HG02884 (cell line): Measurements from ENCODE around the gene SBNO2.
"Not testable (repeated sequence)": the region's sequence is repeated elsewhere in the genome, so short reads cannot be mapped to it uniquely, and the experiment has no call there.

ENCODE experiments used
- ATAC-seq: cut with Tn5 transposase; IDR thresholded peaks from one replicate; pipeline ENCODE4 v1.9.1; 2021; ENCODE audit warnings: mild to moderate bottlenecking, moderate library complexity; ENCODE audit not compliant: unreplicated experiment

SBNO2 gene

DNA sequence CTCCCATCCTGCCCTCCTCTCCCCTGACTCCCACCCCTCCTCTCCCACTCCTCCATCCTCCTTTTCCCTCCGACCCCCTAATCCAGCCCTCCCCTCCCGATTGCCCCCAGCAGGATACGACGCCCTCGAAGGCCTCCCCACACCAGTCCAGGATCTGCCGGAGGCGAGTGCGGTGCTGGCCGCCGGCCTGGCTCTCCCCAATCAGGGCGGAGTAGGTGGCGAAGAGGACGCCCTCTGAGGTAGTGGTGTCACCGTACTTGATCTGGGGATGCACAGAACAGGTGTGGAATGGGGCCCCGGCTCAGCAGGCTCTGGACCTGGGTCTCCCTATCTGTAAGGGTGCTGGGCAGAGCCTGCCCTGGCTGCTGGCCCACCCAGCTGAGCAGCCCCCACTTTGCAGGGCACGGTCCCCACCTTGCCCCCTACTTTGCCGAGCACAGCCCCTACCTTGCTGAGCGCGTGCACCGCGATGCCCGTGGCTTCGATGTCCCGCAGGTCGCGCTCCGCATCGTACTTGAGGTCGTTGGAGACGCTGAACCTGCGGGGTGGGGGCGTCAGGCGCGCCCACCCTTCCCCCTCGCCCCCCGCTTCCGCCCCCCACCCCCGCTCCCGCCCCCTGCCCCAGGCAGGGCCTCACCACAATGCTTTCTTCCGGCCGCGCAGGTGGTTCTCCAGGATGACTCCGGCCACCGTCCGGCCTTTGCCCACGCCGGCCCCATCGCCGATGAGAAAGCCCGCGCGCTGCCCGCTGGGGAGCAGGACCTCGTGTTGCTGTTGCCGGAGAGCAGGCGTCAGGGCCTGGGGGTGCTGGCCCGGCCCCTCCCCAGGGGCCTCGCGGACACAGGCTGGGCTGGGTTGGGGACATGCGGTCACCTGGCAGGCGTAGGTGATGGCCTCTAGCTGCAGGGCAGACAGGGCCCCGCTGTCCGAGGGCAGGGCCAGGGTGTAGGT lies 51.8 kb downstream of the SBNO2 start:
- no peak for ATAC-seq

DNA sequence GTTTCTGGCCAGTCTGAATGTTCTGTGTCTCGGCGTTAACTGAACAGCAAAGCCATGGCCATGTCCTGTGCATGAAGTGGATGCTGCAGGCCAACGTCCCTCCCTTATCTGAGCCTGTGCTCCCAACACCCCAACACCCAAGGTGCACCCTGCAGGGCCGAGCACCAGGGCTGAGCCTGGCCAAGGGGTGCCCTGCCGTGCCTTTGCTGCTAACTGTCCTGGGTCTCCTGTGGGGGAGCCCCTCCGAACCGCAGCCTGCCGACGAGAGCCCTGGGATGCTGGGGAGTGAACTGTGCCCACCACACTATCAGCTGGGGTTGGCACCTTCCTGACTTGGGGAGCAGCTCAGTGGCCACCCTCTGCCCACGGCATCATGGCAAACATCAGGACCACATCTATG lies 52.7 kb downstream of the SBNO2 start:
- no peak for ATAC-seq

DNA sequence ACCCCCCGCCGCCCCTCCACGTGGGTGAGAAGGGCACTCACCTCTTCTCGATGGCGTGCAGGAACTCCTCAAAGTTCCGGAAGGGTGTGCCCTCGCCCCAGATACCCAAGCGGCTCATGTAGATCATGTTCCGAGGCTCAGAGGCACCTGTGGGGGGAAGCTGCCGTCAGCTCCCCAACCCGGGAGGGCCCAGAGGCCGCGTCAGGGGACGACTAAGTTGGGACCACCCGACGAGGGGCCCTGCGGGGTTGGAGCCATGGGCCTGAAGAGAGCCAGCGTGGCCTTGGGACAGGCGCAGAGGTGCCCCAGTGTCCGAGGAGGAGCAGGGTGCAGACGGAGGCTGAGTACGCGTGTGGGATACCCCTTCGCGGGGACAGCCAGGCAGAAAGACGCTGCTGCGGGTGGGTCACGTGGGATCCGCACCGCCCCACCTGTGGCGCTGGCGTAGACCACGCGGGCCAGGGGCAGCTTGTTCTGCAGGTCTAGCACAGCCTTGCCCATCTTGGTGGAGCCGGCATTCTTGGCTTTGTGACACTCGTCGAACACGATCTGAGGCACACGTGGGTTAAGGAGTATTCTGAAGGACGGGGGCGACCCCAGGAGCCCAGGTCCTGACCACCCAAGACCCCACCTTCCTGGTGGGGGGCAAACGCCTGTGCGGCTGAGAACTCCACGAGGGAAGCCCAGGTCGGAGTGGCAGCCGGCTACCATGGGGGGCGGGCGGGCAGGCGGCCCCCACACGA lies 54.4 kb downstream of the SBNO2 start:
- ATAC-seq = no peak

DNA sequence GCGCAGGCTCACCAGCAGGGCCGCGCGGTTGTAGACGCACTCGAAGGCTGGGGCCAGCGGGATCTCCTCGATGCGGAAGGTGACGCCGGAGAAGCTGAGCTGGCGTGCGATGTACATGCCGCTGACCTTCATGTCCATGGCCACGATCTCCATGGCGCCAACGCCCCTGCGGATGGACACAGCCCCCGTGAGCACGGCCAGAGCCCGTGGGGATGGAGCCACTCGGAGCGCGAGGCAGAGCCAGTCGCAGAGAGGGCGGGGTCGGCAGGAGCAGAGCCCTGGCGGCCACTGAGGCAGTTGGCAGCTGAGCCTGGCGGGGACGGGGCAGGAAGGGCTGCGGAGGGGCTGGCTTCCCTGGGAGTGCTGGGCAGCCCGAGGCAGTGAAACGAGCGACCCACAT lies 55.1 kb downstream of the SBNO2 start:
- ATAC-seq = no peak

DNA sequence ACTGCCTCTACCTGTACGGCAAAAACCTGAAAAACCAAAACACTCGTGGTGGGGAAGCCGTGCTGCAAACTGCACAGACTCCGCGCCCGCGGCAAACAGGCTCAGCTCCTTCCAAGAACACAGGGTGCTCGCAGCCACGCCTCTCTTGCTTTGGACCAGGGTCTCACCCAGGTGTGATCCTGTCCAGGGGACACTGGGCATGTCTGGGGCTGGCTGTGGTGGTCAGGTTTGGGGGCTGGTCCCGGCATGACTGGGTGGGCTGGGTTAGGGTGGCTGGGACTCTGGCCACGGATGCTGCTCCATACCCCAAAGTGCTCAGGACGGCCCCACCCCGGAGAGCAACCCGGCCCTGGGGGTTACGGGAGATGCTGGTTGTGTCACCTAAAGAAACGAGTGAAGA lies 56.4 kb downstream of the SBNO2 start:
- no peak for ATAC-seq

DNA sequence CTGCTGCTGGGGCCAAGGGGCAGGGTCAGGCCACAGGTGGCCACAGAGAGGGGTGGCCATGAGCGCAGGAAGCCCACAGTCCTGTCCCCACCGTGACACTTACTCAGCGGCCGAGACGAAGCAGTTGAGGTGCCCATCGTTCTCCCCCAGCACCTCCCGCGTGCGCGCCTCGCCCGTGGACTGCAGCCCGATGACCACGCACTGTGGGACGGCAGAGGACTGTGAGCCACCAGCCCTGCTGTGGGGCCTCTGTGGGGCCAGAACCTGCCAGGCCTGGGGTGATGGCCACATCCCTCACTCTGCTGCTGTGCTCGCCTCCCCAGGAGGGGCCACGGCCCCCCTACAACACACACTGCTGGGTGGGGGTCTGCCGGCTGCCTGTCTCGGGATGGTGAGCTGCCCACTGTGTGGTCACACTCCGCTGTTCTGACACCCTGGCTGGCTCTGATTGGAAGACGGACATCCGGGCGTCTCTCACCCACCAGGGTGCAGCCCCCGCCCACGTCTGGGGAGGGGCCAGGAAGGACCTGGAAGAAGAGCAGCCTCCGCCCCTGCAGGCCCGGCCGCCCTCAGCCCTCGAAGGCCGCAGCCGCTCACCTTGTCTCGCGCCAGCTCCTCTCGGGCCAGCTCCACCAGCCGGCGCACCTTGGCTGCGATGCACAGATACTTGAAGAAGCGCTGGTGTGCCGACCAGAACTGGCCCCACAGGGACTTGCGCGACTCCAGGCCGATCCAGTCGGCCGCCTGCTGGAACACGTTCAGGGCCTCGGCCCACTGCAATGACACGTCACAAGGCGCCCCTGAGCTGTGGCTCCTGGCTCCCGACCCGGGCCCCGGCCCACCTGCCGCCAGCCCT lies 57.1 kb downstream of the SBNO2 start:
- no peak for ATAC-seq

DNA sequence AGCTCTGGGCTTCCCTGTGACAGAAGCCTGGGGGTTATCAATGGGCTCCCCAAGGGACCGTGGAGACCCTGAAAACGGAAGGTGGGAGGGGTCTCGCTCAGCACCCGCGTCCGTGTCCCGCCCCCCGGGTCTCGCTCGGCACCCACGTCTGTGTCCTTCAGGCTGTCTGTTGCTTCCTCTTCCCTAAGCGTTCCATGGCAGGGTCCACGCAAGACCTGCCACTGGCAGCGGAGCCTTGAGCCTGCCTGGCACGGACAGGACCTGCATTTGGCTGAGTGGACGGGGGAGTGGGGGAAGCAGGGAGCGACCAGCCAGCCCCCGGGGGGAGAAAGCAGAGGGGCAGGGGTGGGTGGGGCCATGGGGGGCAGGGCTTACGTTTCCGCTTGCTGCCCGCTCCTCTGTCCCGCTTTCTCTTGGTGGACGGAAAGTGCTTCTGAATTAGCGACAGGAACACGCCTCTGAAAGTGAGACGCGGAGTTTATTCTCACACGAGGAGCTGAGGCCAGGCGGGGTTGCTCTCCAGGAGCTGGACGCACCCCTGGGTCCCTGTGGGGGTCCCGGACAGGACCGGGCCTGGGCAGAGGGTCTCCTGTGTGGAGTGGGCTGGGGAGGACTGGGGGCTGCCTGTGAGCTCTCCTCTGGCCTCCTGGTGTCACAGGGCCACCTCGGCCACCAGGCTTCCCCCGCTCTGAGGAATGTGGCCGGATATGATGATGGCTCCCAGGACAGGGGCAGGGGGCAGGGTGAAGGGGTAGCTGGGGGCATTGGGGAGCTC lies 58.2 kb downstream of the SBNO2 start:
- ATAC-seq = no peak

DNA sequence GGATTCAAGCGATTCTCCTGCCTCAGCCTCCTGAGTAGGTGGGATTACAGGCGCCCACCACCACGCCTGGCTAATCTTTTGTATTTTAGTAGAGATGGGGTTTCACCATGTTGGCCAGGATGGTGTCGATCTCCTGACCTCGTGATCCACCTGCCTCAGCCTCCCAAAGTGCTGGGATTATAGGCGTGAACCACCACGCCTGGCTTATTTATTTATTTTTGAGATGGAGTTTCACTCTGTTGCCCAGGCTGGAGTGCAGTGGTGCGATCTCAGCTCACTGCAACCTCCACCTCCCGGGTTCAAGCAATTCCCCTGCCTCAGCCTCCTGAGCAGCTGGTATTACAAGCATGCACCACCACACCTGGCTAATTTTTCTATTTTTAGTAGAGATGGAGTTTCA lies 59.3 kb downstream of the SBNO2 start:
- ATAC-seq = not testable (repeated sequence)

DNA sequence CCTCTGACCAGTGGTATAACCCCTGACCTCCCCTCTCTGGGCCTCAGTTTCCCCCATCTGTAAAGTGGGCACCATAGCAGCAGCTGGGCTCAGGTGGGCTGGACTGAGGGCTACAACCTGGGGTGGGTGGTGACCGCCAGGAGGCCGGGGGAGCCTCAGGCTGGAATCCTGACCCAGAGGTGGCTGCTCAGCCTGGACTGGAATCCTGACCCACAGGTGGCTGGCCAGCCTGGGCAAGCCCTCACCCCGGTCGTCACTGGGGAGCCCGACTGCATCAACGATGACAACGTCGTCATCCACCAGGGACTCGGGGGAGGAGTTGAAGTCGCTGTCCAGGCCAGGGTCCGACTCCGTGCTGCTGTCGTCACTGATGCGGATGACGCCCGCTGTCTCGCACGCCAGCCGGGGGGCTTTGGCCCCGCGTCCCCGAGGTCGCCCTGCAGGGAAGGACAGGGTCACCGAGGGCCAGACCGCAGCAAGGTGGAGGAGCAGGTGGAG lies 60.0 kb downstream of the SBNO2 start:
- no peak for ATAC-seq

DNA sequence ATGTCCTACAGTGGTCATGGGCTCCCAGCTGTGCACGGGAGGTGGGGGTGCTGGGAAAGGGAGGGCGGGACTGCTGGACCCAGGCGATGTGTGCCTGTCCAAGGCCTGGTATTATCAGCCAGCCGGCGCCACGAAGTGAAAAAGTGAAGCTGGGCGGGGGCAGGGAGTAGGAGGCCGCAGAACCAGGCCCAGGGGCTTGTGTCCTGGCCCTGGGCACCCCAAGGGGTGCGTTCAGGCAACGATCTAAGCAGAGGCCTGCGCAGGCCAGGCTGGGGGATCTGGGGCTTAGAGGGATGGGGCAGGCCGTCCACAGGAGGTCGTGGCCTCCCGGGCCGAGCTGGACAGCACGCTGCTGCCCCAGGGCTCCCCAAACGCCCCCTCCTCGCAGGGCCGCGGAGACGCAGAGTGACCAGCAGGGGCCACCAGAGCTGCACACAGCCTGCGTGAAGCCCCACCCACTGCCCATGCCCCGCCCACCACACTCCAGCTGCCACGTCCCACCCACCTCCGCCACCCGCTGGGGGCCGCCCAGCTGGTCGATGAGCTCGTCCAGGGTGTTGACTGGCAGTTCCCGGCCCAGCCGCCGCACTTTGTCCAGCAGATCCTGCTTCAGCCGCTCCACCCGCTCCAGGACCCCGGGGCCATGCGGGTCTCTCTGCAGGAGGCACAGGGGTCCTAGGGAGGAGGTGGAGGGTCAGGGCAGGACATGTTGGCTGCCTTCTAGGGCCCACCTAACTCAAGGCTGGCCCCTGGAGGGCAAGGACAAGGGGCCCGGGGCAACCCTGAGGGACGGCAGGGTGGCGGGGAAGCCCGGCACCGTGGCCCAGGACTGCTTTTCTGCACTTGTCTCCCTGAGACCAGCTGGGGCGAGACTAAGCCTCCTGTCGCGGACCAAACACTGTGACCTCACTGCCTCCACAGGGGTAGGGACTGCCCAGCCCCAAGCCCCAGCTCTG lies 60.8 kb downstream of the SBNO2 start:
- no peak for ATAC-seq

DNA sequence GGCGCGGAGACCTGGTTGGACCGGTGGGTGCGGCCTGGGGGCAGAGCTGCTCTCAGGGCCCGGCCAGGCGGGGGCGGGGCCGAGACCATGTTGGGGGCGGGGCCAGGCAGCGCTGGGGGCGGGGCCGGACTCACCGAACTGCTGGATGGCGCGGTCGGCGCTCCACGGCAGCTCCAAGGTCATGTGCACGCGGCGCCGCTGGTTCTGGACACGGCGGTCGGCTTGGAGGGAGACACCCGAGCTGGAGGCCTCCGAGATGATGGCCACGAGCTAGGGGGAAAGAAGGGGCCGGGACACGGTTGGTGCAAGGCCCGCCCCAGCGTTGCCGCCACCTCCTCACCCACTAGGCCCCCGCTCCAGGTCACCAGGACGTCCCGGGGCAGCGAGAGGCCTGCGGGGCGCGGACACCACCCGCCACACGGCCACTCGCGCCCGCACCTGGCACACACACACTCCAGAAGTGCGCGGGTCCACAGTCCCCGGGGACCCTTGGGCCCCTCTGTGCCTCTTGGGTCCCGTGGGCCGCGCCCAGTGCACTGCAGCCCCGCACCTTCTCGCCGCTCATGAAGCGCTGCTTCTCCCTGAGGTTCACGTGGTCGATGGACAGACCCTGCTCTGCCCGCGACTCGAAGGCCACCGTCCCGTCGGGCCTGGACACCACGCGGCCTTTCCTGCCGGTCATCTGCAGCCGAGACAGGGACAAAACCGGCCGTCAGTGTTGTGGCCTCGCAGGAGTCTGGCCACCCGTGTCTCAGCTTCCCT lies 61.6 kb downstream of the SBNO2 start:
- no peak for ATAC-seq

DNA sequence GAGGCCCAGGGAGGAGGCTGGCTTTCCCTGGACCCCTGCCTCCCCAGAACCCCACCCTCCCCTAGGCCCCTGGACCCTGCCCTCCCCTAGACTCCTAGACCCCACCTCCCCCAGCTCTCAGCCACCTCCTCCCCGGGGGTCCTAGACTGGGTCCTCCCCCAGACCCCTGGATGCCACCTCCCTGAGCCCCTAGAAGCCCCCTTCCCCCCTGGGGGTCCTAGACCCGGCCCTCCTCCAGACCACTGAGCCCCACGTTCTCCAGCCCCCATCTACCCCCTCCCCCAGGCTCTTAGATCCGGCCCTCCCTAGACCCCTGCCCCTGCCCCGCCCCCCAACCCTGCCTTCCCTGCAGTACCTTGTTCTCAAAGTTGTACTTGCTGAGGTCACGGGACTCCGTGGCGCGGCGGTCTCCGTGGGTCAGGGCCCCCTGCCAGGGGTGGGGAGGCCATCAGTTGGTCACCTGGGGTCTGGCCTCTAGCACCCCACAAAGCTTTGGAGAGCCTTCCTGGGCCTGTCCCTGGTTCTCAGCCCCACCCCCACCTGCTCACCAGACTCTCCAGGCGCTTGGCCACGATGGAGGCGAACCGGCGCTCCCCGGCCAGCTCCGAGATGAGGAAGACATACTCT lies 62.3 kb downstream of the SBNO2 start:
- no peak for ATAC-seq

DNA sequence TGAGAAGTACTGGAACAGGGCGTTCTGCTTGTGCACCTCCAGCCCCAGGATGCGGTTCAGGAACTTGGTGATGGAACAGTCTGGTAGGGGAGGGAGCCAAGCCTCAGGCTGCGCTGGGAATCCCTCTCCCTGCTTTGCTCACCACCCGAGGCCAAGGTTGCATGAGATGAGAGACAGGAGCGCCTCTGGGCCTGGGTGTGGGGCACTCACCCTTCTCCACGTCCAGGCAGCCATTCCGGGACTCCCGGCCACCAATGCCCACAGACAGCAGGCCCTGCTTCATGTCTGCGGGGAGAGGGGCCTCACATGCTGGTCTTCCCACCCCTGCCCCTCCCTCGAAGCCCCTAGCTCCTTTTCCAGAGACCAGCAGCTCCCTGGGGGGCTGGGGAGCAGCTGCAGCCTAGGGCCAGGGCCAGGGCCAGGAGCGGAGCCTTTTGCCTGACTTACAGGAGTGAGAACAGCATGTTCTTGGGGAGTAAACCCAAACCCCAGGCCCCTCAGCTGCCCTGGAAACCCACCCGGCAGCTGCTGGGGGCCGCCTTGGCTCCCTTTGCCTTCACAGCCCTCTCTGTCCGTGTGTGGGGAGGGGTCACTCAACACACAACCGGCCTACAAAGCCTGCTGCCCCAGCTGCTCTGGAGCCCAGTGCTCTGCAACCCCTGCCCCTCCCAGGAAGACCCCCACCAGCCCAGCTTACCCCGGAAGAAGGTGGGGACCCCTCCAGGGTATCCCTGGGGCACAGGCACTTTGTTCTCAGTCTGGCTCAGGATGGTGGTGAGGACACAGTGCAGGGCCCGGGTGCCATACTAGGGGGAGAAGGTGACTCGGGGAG lies 63.0 kb downstream of the SBNO2 start:
- no peak for ATAC-seq

DNA sequence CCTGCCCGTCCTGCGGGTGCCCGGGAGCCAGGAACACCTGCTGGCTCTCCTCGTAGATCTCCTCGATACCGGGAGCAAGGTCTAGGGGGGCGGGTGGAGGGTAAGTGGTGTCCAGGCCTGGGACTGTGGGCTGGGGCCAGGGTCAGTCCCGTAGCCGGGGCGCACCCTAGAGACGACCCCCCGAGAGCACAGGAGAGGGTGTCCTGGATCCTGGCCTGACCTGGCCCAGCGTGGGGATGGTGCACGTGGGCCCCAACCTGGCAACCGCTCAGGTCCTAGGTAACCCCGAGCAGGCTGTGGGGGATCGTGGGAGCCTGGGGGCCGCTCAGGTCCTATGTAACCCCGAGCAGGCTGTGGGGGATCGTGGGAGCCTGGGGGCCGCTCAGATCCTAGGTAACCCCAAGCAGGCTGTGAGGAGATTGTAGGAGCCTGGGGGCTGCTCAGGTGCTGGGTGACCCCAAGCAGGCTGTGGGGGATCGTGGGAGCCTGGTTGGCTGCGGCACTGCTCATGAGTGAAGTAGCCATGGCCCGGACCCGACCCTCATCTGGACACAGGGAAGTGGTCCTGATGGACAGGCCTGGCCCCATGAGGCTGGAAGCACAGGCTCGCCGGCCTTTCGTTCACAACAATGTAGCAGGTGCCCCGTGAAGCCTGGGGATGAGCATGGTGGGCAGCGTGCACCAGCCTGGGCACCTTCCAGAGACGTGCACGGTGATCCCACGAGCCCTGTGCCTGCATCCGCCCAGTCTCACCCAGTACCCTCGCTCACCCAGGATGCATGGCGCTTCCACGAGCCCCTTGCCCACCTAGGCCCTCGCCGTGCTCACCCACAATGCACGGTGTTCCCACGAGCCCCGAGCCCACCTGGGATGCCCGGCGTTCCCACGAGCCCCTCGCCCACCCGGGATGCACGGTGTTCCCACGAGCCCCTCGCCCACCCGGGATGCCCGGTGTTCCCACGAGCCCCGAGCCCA lies 64.1 kb downstream of the SBNO2 start:
- ATAC-seq = no peak

DNA sequence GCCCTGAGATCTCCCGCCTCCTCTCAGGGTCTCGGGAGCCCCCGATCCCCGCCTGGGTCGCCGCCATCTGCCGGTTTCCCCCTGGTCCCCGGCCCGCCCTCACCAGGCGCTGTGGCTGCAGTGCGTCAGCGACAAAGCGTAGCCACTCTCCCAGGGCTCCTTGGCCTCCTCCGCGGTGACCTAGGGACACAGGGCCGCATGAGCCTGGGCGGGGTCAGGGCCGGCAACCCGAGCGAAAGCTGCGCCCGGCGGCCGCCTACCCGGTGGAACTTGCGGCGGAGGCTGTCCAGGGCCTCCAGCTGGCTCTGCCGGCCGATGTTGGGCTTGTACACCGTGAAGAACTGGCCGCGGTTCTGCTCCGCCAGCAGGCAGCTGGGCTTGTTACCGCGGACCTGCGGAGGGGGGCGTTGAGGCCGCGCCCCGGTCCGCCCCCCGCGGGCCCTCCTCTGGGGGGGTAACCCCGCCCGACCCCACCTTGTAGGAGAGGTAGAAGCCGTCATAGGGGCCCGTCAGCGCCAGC lies 65.0 kb downstream of the SBNO2 start:
- ATAC-seq = no peak
